Islet of Langerhans (tissue), 1 donor: ENCODE measurements around the gene SLF2.

ENCODE experiments used
- FAIRE-seq: peaks from one replicate; lab custom pipeline; 2011; peaks lifted over from hg19 to GRCh38; lab: Jason Lieb, UNC

Gene SLF2

DNA sequence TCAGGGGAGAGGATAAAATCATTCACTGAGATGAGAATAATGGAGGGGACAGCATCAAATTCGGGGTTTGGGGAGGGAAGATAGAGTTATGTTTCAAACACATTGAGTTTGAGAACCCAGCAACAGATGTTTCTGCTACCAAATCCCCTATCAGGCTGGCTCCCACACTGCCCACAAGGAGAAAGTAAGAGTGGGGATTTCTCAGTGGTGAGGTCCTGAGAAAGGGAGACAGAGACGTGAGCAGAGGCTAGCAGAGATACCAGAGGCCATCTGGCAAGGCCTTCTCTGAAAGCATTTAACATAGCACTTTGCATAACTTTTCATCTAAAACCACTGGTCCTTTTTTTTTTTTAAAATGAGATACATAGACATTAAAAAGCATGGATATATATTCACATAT lies 7.8 kb upstream of the SLF2 start:
- FAIRE-seq, result no peak

DNA sequence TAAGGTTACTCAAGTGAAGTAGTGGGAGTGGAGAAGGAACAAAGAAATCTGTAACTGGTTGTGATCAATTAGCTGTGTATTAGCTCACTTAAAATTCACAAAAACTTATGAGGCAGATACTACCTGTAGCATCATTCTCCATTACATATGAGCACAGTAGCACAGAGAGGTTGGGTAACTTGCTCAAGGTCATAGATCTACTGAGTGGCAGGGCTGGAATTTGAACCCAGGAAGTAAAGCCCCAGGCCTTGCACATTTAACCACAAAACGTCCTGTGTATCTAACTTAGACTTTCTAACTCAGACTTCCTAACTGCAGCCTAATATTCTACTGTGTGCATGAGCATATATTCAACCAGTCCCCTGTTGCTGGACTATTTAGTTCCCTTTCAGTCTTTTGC lies 5.6 kb upstream of the SLF2 start:
- no peak for FAIRE-seq

DNA sequence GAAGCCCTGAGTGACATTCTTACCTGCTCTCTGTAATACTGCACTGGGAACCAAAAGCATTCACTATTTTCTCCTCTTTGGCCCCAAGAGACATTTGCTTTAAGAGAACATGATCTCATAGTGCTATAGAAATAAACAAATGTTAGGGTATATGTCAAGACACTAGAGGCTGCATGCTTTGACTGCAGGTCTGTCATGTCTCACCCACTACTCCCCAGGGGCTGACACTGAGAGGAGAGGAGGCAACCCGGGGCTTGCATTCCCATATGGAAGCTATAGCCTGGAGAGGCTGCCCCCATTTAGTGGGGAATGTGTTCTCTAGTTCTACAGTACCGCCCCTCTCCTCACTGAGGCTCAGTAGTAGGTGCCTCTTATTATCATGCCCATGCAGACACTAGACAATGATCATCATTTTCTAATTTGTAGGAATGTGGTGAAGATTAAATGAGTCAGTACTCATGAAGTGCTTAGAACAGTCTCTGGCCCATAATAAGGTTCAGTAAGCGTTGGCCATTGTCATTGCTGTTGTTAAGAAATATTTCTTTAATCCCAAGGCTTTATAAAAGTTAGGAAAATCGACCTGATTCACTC lies 4.9 kb upstream of the SLF2 start:
- no peak for FAIRE-seq

DNA sequence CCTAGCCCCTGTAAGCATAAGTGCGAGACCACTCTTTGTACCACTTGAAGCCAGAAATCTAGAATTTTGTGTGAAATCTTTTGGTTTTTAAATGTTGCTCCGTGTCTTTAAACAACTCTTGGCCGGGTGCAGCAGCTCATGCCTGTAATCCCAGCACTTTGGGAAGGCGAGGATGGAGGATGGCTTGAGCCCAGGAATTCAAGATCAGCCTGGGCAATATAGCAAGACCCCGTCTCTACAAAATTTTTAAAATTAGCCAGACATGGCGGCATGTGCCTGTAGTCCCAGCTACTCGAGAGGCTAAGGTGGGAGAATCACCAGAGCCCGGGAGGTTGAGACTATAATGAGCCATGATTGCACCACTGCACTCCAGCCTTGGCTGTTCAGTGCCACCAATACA lies 4.4 kb upstream of the SLF2 start:
- FAIRE-seq, result no peak

DNA sequence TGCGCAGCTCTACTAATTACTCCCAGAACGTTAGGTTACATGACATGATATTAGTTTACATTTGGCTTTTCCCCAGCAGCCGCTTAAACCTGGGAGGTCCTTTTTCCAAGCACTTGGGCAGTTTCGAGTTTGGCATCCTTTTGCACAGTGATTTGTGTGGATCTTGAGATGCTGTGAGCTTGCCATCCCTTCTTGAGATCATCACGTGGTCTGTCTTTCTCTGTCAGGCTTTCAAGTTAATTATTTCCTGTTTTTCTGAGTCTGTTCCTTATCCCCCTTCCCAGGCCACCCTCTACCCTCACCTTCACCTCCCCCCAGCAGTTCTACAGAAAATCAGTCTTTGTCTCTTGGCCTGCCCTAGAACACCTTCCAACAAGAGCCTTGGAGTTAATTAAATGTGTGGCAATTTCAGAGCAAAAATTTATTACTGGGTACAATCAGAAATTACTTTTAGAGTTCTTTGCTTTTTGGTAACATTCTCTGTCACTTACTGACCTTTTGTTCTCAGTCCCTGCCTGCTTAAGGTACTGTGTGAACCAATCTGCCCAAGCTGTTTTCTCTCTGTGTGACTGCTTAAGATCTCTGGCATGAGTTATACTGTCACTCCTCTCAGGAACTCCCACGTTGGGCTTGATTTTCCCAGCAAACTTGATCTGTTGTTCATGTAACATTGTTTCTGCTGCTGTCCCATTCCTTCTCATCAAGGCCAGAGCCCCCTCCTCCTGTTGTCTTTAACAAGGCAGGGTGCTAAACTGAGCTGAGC lies 3.1 kb upstream of the SLF2 start:
- no peak for FAIRE-seq

DNA sequence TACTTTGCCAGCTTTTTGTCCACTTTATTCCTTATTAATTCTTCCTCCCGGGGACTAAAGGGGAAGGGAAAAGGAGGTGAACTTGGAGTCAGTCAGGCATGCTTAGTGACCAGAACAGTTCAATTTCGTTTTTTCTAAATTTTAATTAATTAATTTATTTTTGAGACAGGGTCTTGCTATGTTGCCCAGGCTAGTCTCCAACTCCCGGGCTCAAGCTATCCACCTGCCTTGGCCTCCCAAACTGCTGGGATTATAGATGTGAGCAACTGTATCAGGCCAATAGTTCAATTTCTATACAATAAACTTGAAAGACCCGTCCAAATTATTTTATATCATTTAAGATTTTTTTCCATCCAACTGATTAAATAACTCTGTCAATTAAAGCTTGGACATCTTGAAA lies 1.3 kb upstream of the SLF2 start:
- FAIRE-seq, result peak; percentile 41

DNA sequence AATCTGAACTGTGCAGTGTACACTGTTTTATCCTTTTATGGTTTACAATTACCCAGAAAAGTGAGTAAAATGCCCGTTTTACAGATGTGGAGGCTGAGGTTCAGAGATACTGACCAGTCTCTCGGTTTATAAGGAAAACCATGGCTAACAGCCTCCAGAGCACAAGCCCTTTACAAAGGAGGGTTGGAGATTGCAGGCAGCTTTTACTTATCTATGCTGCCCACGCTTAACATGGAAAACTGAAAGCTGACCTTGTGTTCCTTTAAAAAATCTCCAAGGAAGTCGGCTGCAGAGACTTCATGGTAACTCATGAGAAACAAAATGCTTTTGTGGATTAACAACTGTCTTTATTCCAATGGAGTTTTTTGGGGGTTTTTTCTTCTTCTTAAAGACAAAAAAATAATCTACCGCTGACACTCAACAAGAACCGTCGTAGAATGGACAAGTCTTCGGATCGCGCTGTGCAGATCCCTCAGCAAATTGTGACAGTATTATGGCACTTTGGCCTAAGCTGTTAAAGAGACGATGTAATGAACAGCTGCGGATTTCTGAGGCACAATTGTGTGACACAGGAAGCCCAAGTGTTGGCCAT lies 654 bp upstream of the SLF2 start:
- peak; percentile 43 for FAIRE-seq

DNA sequence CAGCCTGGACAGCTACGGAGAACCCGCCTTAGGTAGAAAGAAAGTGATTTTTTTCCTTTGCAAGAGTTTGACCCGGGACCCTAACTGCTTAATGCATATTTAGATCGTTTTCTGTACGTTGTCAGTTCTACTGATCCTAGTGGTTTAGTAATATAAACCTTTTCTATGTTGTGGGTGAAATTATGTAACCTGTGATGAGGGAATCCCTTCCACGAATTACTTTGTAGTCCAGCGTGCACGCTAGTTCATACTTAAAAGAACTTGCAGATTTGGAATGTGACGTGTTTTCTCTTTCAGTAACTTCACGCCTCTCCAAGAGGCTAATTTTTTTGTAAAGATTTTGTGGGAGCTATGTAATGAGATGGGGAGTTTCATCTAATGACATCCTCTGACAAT lies 705 bp downstream of the SLF2 start:
- FAIRE-seq, result no peak

DNA sequence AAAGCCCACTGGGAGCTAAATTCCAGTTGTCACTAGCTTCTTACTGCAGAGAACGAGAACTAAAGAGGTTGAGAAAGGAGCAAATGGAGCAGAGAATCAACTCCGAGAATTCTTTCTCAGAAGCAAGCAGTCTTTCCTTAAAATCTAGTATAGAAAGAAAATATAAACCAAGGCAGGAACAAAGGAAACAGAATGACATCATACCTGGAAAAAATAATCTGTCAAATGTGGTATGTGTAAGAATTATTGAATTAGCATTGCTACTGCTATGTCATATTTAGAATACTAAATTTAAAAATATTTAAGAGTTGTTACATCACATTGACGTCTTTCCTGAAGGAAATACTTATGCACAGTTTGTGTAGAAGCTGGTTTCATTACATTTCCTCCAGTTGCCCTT lies 4.3 kb downstream of the SLF2 start:
- FAIRE-seq, result peak; percentile 9

DNA sequence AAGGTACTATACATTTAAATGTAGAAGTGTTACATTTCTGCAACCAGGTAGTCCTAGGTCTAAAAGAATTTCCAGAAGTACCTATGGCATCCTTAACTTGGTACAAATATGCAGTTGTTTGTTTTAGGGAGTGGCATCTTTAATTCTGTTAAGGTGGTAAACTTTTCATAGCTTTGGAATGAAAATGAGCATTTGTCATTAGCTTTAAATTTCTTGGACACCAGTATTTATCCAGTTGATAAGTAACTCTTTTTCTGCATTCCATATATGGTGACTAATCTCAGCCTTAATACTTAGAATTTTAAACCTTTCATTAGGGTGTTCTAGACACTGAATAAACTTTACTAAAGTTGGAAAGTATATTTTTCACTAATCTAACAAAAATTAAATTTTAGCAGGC lies 10.8 kb downstream of the SLF2 start:
- FAIRE-seq, result no peak

DNA sequence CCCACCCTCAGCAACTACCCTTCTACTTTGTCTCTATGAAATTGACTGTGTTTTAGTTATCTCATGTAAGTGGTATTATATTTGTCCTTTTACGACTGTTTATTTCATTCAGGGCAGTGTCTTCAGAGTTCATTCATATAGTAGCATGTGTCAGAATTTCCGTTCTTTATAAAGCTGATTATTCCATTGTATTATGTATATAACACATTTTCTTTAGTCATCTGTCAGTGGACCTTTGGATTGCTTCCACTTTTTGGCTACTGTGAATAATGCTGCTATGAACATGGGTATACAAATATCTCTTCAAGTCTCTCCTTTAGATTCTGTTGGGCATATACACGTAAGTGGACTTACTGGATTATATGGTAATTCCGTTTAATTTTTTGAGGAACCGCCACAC lies 14.5 kb downstream of the SLF2 start:
- FAIRE-seq, result no peak

DNA sequence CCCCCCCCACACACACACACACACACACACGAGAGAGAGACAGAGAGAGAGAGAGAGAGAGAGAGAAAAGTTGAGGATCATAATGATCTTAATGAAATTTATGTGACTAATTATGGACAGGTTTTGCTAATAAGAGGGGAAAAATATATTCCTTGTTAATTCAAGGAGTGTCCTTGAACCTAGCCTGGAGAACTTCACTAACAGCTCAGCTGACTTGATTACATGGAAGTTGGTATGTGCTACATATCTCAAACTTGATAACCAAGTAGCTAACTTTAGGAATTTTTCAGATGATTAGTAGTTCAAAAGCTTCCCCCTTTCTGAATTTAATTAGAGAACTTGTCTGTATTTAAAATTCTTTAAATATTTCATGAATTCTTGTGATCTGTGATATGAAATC lies 15.3 kb downstream of the SLF2 start:
- FAIRE-seq, result no peak

DNA sequence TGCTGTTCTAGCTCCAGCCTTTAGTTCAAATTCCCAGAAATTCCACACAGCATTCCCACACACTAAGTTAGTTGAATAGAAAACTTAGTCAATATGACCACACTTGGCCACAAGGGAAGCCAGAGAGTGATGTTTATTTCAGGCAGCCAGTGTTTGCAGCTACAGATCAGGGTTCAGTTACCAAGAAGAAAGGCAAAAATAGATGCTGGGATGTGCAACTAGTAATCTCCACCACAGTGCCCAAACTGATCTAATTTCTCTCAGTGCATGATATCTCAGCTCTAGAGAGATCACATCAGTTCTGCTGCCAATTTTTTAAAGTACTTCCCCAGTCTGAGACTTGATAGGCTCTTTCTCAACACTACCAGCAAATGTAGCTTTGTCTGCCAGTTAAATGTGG lies 17.6 kb downstream of the SLF2 start:
- no peak for FAIRE-seq

DNA sequence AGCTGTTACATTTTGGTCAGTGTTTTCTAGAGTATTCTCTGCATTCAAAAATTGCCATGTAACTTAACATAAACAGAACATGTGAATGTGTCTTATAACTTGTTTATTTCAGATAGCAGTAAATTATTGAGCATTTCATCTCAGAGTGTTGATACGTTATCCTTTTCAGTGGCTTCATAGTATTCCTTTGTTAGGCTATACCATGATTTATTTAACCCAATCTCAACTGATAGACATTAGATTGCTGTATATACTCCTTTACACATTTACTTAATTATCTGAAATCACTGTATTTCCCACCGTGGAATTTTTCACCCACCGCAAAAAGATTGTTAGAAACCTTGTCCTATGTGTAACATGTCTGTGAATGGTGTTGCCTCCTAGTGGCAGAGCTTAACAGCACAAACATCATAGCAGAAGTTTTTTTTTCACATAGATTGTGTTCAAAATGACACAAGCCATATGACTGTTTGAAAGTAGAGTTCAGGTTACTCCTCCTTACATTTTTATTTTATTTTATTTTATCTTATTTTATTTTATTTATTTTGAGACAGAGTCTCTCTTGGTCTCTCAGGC lies 21.4 kb downstream of the SLF2 start:
- FAIRE-seq, result no peak

DNA sequence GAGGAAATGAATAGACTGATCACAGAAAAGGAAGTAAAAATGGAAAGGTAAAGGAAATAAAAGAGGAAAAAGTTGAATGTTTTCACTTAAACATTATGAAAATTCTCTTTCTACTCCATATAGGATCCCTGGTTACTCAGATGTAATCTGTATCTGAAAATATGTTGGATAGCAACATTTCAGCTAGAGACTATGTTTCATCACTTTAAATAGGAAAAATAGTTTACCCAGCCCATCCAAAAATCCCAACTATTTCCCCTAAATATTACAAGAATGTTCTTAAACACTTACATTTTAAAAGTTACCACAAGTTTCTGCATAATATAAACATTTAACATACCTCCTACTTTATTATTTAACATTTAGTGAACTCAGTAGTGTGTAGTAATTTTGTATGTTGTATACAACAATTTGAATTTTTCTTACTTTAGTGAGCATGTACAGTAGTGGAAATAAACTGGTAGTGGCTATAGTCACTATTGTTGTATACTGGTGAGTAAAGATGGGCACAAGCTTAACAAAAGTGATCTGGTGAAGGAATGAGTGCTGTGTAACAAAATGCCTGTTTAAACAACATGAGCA lies 27.1 kb downstream of the SLF2 start:
- FAIRE-seq, result peak; percentile 64

DNA sequence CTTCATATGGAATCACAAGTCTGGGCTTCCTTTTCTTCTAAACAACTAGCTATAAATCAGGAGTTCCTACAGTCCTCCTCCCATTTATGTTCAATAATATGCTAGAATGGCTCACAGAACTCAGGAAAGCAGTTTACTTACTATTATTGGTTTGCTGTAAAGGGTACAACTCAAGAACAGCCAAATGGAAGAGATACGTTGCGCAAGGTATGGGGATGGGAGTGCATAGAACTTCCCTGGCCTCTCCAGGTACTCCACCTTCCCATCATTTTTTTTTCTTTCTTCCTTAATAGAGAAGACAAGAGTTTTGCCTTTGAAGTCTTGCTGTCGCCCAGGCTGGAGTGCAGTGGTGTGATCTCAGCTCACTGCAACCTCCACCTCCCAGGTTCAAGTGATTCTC lies 29.5 kb downstream of the SLF2 start:
- no peak for FAIRE-seq

DNA sequence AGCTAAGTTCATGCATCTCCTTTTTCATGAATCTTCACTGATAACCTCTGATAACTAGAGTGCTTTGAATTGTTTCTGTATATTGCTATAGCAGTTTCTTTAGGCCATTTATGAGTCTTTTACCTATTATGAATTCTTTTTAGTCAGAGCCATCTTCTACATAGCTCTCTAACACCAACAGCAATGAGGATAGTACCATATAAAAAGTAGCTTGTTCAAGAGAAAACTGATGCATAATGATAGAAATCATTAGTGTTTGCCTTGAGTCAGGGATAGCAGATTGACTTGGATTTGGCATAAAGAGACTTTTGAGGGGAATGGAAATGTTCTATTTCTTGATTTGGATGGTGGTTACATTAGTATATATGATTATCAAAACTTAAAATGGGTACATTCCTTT lies 30.7 kb downstream of the SLF2 start:
- FAIRE-seq, result no peak

DNA sequence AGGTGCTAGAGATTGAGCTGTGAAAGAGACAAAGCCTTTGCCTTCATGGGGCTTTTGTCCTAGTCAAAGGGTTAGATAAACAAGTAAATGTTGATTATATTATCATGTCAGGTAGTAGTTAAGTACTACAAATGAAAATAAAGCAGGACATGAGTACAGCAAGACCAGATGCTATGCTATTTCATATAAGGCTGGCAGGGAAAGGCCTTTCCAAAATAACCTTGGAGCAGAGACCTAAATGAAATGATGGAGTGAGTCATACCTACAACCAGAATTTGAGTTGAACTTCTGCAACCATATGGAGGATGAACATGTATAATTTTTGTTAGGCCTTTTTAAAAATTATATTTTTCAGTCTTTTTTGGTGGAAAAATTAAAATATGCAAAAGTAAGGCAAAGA lies 33.0 kb downstream of the SLF2 start:
- FAIRE-seq, result no peak

DNA sequence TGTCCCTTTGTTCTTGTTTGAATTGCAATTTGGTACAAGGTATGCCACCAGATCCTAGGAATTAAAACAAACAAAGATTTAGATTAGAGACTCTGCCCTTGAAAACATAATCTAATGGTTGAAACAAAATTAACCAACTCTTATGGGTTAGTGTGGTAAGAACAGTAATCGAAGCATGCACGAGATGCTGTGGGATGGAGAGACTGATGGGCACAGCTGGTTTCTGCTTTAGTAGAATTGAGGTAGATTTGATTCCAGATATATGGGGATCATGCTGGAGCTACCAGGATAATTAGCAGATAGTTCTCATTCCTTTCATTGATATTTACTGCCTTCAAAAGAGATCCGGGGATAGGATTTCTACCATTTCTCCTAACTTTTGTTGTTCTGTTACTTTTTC lies 36.2 kb downstream of the SLF2 start:
- no peak for FAIRE-seq

DNA sequence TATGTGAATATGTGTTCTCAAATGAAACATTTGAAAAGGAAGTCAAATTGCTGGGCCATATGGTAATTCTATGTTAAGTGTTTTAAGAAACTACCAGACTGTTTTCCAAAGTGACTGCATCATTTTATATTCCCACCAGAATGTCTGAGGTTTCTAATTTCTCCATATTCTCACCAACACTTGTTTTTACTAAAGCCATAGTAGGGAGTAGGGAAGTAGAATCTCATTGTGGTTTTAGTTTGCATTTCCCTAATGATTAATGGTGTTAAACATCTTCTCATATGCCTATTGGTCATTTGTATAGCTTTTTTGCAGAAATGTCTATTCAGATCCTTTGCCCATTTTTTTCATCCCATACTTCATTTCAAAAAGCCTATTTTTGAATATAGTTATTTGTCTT lies 47.5 kb downstream of the SLF2 start:
- FAIRE-seq, result no peak

DNA sequence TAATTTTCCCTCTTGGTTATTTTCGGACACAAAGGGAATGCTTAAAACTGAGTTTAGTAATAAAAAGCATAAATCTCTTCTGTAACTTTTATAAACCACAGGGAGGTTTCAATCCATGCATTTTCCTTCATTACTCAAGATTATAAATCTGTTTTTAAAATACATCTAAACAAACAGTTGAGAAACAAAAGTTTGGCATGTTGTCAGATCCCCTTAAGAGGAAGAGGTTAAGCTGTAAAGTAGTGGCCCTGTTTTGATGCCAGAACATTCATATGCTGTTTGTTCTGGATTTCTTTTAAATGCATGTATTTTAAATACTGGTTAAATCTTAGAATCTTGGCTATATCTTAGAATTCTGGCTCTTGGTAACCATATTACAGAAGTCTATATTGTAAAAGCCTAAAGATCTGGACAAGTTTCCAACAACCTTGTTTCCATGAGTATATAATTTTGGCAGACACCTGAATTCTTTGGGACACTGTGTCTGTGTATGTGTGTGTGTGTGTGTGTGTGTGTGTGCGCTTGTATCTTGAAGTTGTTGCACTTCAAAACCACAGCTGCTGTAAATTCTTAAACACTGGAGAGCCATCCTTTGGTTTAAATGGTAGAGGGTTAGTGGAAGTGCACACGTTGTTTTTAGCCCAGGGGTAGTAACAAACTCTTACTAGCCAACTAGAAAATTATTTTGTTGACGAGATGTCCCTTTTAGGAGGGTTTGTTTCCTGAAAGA lies 49.8 kb downstream of the SLF2 start:
- FAIRE-seq, result no peak

DNA sequence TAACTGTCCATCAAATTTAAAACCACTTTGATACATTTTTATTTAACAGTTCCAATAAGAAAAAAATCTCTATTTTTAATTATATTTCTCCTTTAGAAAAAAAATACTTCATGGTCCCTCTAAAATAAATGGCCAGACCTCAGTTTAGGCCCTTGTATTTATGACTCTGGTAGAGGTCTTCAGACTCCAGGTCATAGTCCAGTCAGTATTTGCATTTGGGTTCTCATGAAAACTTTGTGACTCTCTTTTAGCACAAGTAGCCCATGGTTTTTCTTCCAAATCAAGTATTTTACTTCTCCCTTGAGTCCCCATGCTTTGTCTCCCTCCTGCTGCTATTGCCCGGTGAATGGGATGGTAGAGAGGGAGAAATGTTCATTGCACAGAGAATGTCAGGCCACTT lies 51.1 kb downstream of the SLF2 start:
- peak; percentile 30 for FAIRE-seq

DNA sequence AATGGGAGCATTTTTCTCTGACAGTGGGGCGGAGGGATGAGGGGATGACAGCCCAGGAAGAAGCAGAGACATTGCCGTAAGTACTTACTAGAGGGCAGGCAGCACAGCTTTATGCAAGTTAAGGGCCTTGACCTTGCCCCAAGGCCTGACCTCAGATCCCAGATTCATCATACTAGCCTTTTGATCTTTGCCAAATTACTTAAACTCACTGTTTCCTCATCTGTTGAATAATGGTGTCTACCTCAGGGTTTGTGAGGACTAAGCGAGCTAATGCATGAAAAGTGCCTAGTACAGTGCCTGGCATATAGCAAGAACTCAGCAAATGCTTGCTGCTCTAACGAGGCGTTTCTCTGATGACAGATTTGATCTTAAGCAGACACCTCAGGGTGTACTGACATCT lies 53.1 kb downstream of the SLF2 start:
- FAIRE-seq, result no peak
